Erythroblast (primary cell): ENCODE measurements around the gene ITGAE.

Experiments
- GATA1 ChIP-seq: IDR thresholded peaks from 2 replicates; pipeline ENCODE4 v1.6.1; 2011; ENCODE audit warnings: low read depth, mild to moderate bottlenecking, control low read depth, low read length, moderate library complexity
- POLR2A ChIP-seq: IDR thresholded peaks from 2 replicates; pipeline ENCODE4 v1.6.1; 2011; ENCODE audit warnings: mild to moderate bottlenecking, low read length

GRCh38 chr17:3796110-3796821 is 4.7 kb downstream of the ITGAE start:
- TF ChIP-seq POLR2A (no peak), GATA1 (no peak)
